Measurements from ENCODE around the gene MCOLN2. TPM values are rescaled to one million over a fixed set of nuclear protein-coding genes. Genes with fewer than 3 reads are reported as not detected.

The MCOLN2 gene
- total RNA-seq, 2 donors from 2014 or later: not detected

DNA sequence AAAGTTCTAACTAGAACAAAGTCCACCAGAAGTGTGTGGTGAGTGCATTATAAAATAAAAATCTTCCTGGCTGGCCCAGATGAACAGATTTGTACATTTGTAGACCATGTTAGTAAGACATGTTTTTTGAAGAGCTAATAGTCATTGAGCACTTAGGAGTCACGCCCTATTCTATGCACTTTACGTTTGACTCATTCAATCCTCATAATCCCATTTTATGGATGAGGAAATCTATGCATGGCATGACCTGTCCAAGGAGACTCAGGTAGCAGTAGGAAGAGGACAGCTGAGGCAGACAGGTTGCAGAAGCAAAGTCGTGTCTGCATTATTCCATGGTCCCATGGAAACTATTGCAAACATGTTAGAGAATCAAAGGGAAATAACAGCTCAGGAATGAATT, 73.6 kb downstream of the MCOLN2 start:
- ATAC-seq (no peak), DNase-seq (no peak)
- intact Hi-C loops (cut with DNase I): no loop called here
- Histone ChIP-seq H3K36me3 (replicated peaks in 1 of 2; ENCODE audit: insufficient read depth in 1 of 2, low read depth in 2 of 2) (no peaks in the 10 kb centered on the region), H3K27me3 (no peaks in the 10 kb centered on the region), H3K9me3 (no peaks in the 10 kb centered on the region), H3K27ac (no peak overlapping the region), H3K4me1 (no peaks in the 10 kb centered on the region), H3K4me3 (no peak overlapping the region)
- whole genome bisulfite sequencing, 2 donors: 89 to 93% methylated on average over 3 of the region's 3 CpGs
- no peak for TF ChIP-seq POLR2A (IDR thresholded peaks at IDR 0.05)
- TF ChIP-seq, protein P1, sequence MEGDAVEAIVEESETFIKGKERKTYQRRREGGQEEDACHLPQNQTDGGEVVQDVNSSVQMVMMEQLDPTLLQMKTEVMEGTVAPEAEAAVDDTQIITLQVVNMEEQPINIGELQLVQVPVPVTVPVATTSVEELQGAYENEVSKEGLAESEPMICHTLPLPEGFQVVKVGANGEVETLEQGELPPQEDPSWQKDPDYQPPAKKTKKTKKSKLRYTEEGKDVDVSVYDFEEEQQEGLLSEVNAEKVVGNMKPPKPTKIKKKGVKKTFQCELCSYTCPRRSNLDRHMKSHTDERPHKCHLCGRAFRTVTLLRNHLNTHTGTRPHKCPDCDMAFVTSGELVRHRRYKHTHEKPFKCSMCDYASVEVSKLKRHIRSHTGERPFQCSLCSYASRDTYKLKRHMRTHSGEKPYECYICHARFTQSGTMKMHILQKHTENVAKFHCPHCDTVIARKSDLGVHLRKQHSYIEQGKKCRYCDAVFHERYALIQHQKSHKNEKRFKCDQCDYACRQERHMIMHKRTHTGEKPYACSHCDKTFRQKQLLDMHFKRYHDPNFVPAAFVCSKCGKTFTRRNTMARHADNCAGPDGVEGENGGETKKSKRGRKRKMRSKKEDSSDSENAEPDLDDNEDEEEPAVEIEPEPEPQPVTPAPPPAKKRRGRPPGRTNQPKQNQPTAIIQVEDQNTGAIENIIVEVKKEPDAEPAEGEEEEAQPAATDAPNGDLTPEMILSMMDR (IDR thresholded peaks at IDR 0.05): no peak

DNA sequence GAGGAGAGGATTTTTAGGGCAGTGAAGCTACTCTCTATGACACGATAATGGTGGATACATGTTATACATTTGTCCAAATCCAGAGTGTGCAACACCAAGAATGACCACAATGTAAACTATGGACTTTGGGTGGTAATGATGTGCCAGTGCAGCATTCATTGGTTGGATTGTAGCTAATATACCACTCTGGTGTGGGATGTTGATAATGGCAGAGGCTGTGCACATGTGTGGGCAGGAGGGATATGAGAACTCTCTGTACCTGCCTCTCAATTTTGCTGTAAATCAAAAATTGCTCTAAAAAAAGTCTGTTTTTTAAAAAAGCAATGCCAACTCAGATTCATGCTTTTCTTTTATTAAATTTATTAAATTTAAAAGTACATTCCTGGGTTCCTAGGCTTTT, 76.8 kb downstream of the MCOLN2 start:
- no peaks in the 10 kb centered on the region for H3K36me3 ChIP-seq (replicated peaks in 1 of 2; ENCODE audit: insufficient read depth in 1 of 2, low read depth in 2 of 2)
- no peaks in the 10 kb centered on the region for H3K4me1 ChIP-seq
- 81 to 100% methylated on average over 1 of the region's 1 CpG for WGBS, 2 donors
- H3K27ac ChIP-seq: no peak overlapping the region
- no peak overlapping the region for H3K4me3 ChIP-seq
- intact Hi-C loops (cut with DNase I): no loop called here
- DNase-seq (no peak), ATAC-seq (no peak)
- no peak for TF ChIP-seq POLR2A (IDR thresholded peaks at IDR 0.05)
- TF ChIP-seq, protein P1 (IDR thresholded peaks at IDR 0.05): no peak
- no peaks in the 10 kb centered on the region for H3K9me3 ChIP-seq
- no peaks in the 10 kb centered on the region for H3K27me3 ChIP-seq

DNA sequence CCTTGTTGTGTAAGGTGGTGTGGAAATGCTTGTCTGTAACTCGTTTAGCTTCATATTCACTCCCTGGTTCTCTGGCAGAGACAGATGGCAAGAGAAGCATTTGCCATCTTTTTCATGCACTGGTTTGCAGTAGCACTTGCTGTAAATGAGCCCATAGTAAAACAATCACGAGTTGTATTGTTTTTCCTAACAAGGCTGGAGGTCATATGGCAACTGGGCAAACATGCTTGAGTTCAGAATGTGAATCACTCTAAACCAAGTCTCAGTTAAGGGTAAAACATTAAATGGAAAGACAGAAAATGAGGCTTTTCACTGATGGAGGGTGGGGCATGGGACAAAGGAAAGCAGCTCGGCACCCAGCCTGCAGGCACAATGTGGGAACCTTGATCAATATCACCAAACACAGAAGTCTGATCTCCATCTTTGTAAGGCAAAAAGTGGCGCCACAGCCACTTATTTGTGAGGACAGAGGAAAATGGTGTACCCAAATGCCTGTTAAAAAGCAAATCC, 77.4 kb downstream of the MCOLN2 start:
- TF ChIP-seq, protein P1 (IDR thresholded peaks at IDR 0.05): no peak
- no peak for TF ChIP-seq POLR2A (IDR thresholded peaks at IDR 0.05)
- Histone ChIP-seq H3K9me3 (no peaks in the 10 kb centered on the region), H3K27ac (no peak overlapping the region), H3K27me3 (no peaks in the 10 kb centered on the region), H3K36me3 (replicated peaks in 1 of 2; ENCODE audit: insufficient read depth in 1 of 2, low read depth in 2 of 2) (no peaks in the 10 kb centered on the region), H3K4me3 (no peak overlapping the region), H3K4me1 (peaks cover 2% of the 10 kb centered on the region)
- intact Hi-C loops (cut with DNase I): no loop called here
- ATAC-seq (no peak), DNase-seq (no peak)
- WGBS, 2 donors: 56 to 62% methylated on average over 4 of the region's 4 CpGs

DNA sequence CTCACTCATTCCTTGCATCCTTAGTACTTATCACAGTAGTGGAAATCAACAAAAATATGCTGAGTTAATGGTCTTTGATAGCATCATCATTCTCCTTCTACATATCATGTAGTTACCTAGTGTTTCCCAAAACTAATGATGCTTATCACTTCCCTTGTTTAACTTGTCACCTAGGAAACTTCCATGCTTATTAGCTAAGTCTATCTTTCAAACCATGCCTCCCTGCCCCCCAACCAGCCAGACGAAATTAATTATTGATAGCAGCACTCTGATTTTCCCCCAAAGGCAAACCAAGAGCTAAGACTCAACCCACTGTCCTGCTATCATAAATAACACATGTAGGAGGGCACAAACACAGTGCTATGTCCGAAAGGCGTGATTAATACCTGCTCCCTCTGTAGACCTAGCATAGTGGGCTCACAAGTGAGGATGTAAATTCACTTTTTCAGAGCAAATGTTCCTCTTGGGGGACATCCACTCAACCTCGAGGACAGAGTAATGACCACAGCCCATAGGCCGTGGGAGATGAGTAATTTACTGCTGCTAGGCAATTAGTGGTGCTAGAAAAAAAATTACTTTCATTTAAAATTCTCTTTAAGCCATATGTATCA, 78.1 kb downstream of the MCOLN2 start:
- Histone ChIP-seq H3K36me3 (replicated peaks in 1 of 2; ENCODE audit: insufficient read depth in 1 of 2, low read depth in 2 of 2) (no peaks in the 10 kb centered on the region), H3K4me3 (no peak overlapping the region), H3K27ac (no peak overlapping the region), H3K27me3 (no peaks in the 10 kb centered on the region), H3K9me3 (no peaks in the 10 kb centered on the region), H3K4me1 (peaks cover 8% of the 10 kb centered on the region)
- ATAC-seq (no peak), DNase-seq (no peak)
- WGBS, 2 donors: 65 to 75% methylated on average over 5 of the region's 5 CpGs
- no peak for TF ChIP-seq POLR2A (IDR thresholded peaks at IDR 0.05)
- TF ChIP-seq, protein P1 (IDR thresholded peaks at IDR 0.05): no peak
- intact Hi-C loops (cut with DNase I): no loop called here

DNA sequence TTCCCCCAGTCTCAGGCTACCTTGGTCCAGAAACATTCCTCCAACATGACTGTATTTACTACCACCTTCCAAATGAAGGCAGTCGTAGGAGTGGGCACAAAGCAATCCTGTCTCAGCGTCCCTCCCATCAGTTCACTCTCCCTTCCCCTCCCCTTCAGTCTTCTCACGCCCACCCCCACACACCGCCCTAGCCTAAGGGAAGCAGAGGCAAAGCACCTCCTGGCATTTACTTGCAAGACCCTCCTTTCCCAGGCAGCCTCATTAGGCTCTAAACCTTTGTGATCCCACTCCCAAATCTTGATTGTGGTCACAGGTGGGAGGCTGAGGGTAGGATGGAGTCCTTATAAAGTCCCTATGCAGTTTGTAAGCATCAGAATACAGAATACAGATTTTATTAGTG, 80.0 kb downstream of the MCOLN2 start:
- no peak for ATAC-seq
- 80 to 81% methylated on average over 4 of the region's 4 CpGs for WGBS, 2 donors
- Histone ChIP-seq H3K27ac (no peak overlapping the region), H3K4me3 (no peak overlapping the region), H3K27me3 (no peaks in the 10 kb centered on the region), H3K36me3 (replicated peaks in 1 of 2; ENCODE audit: insufficient read depth in 1 of 2, low read depth in 2 of 2) (no peaks in the 10 kb centered on the region), H3K9me3 (no peaks in the 10 kb centered on the region), H3K4me1 (peaks cover 25% of the 10 kb centered on the region)
- TF ChIP-seq POLR2A (IDR thresholded peaks at IDR 0.05): no peak
- TF ChIP-seq, protein P1 (IDR thresholded peaks at IDR 0.05): no peak
- intact Hi-C loops (cut with DNase I): no loop called here
- DNase-seq: no peak

All from body of pancreas (tissue), 4 donors.